HTR-8/SVneo (cell line): ENCODE data around the gene QPCTL.
A peak's percentile ranks its signal among the peaks of the same experiment; 100 is the strongest.

Source experiments
- DNase-seq: peaks from one replicate; pipeline ENCODE4 v3.0.0; 2011; ENCODE audit warnings: low spot score, mixed read lengths; ENCODE audit not compliant: insufficient read length
- FAIRE-seq: peaks from 2 replicates; lab custom pipeline; 2011; peaks lifted over from hg19 to GRCh38; lab: Jason Lieb, UNC

QPCTL gene

GRCh38 chr19:45692187-45693105 lies at the start of gene QPCTL:
QPCTL (plus strand) TSS chr19:45692666; CDS start chr19:45692704, 38 bp downstream.
- peak; percentile 97 for DNase-seq
- FAIRE-seq = peak; percentile 97

GRCh38 chr19:45643024-45643926 lies 49.2 kb upstream of the QPCTL start:
- peak; percentile 4 for FAIRE-seq
- peak; percentile 90 for DNase-seq

- FAIRE-seq = no peak
- DNase-seq = no peak
These were observed 48.3 kb upstream of the QPCTL start for GRCh38 chr19:45643927-45644771.

GRCh38 chr19:45645068-45645630 lies 47.3 kb upstream of the QPCTL start:
- FAIRE-seq (no peak), DNase-seq (no peak)

- DNase-seq (no peak), FAIRE-seq (no peak)
These were observed 46.7 kb upstream of the QPCTL start for GRCh38 chr19:45645631-45646344.

- FAIRE-seq = no peak
These were observed 46.1 kb upstream of the QPCTL start for GRCh38 chr19:45646345-45646698.

GRCh38 chr19:45650722-45651121 lies 41.7 kb upstream of the QPCTL start:
- FAIRE-seq (no peak), DNase-seq (no peak)

More at GRCh38 chr19:45646345-45646698, 46.1 kb upstream of the QPCTL start:
- no peak for DNase-seq

GRCh38 chr19:45653634-45654033 lies 38.8 kb upstream of the QPCTL start:
- no peak for FAIRE-seq

GRCh38 chr19:45655073-45655472 lies 37.4 kb upstream of the QPCTL start:
- FAIRE-seq (no peak), DNase-seq (no peak)

More at GRCh38 chr19:45653634-45654033, 38.8 kb upstream of the QPCTL start:
- no peak for DNase-seq

GRCh38 chr19:45657520-45658167 lies 34.8 kb upstream of the QPCTL start:
- FAIRE-seq (no peak), DNase-seq (no peak)

GRCh38 chr19:45659096-45659729 lies 33.3 kb upstream of the QPCTL start:
- FAIRE-seq (no peak), DNase-seq (no peak)

- FAIRE-seq = no peak
- no peak for DNase-seq
These were observed 31.8 kb upstream of the QPCTL start for GRCh38 chr19:45660636-45661035.

GRCh38 chr19:45663800-45664199 lies 28.7 kb upstream of the QPCTL start:
- FAIRE-seq = no peak
- no peak for DNase-seq

GRCh38 chr19:45664575-45664974 lies 27.9 kb upstream of the QPCTL start:
- FAIRE-seq = peak; percentile 65
- DNase-seq = no peak

GRCh38 chr19:45667620-45668341 lies 24.7 kb upstream of the QPCTL start, which contains the start of gene GIPR:
GIPR (plus strand) TSS chr19:45668221; CDS start chr19:45669521, 1,300 bp downstream.
- peak; percentile 72 for FAIRE-seq
- DNase-seq = peak; percentile 52

- no peak for FAIRE-seq
These were observed 24.1 kb upstream of the QPCTL start for GRCh38 chr19:45668342-45668871.

More at GRCh38 chr19:45668342-45668871, 24.1 kb upstream of the QPCTL start:
- DNase-seq = no peak
